ENCODE measurements around the gene NKD2.

The NKD2 gene

DNA sequence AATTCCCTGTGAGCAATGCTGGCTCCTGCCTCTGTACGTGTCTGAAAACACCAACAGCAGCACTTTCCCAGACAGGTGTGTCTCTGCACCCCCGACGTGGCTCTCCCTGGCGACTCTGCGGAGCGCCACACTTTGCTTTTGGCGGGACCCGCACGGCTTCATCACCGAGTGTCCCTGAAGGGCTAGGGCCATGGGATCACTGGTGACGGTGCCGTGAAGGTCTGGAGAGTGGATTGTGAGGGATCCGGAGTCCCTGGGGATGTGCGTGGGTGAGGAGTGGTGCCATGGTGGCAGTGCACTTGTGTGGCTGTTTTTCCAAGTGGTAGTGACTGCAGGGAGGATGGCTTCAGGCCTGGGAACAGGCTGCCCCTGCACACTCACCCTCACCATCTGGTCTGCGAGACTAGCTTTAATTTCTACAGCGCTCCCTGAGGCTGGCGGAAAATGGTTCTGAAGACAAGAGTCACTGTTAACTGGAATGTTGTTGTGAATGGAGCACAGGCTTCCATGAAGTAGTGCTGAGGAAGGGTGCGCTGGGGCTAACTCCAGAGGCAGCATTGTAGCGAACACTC is 3.2 kb downstream of the NKD2 start:
- peaks cover 40% of the 10 kb centered on the region for H3K27me3 Mint-ChIP-seq (ENCODE audit: low read depth, poor library complexity)
- no peaks in the 10 kb centered on the region for H3K36me3 Mint-ChIP-seq (ENCODE audit: low read depth)
- DNase-seq, result peak; percentile 1
- H3K4me3 Mint-ChIP-seq, result no peak overlapping the region
- peaks cover 43% of the 10 kb centered on the region for H3K4me1 Mint-ChIP-seq
- no peaks in the 10 kb centered on the region for H3K9me3 Mint-ChIP-seq
- no peak overlapping the region for H3K27ac Mint-ChIP-seq
- TF ChIP-seq, protein P1, sequence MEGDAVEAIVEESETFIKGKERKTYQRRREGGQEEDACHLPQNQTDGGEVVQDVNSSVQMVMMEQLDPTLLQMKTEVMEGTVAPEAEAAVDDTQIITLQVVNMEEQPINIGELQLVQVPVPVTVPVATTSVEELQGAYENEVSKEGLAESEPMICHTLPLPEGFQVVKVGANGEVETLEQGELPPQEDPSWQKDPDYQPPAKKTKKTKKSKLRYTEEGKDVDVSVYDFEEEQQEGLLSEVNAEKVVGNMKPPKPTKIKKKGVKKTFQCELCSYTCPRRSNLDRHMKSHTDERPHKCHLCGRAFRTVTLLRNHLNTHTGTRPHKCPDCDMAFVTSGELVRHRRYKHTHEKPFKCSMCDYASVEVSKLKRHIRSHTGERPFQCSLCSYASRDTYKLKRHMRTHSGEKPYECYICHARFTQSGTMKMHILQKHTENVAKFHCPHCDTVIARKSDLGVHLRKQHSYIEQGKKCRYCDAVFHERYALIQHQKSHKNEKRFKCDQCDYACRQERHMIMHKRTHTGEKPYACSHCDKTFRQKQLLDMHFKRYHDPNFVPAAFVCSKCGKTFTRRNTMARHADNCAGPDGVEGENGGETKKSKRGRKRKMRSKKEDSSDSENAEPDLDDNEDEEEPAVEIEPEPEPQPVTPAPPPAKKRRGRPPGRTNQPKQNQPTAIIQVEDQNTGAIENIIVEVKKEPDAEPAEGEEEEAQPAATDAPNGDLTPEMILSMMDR (IDR thresholded peaks at IDR 0.05), result no peak

DNA sequence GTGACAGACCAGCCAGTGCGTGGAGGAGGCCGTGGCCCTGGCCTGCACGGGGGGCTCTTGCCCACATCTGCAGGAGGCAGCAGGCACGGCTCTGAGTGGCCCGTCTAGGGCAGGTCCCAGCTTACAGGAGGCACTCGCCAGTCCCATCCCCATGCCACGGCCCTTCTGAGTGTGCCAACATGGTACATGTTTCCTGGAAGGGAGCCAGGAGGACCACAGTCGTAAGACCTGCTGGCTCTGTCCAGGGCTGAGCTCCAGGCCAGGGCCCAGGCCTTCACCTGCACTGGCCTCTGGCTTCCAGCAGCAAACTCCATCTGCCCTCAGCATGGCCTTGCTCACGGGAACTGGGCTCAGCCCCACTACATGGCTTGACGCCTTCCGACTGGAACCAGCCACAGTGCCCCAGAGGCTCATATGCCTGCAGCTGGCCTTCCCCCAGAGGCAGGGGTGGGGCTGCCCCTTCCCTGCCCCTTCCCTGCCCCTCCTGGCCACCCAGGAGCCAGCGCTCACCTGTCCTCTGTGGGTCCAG is 3.8 kb downstream of the NKD2 start:
- TF ChIP-seq, protein P1 (IDR thresholded peaks at IDR 0.05), result no peak

DNA sequence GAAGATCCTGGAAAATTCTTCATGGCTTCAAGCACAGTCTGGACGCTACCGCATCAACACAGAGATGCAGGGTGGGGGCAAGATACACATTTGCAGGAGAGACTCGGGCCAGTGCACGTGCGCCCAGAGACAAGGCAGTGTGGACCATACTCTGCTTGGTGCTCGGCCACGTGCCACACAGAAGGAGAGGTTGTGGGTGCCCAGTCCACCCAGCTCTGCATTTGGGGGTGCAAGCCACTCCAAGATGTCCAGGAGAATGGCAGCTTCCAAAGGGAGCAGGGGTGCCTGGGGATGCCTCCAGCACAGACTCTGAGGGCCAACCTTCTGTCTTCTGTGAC is 4.3 kb downstream of the NKD2 start:
- no peaks in the 10 kb centered on the region for H3K36me3 Mint-ChIP-seq (ENCODE audit: low read depth)
- no peak for DNase-seq
- peaks cover 31% of the 10 kb centered on the region for H3K27me3 Mint-ChIP-seq (ENCODE audit: low read depth, poor library complexity)
- no peak overlapping the region for H3K4me3 Mint-ChIP-seq
- peaks cover 37% of the 10 kb centered on the region for H3K4me1 Mint-ChIP-seq
- H3K9me3 Mint-ChIP-seq, result no peaks in the 10 kb centered on the region
- H3K27ac Mint-ChIP-seq, result no peak overlapping the region
- TF ChIP-seq, protein P1 (IDR thresholded peaks at IDR 0.05), result no peak

More for the DNA sequence above, 3.8 kb downstream of the NKD2 start:
- H3K36me3 Mint-ChIP-seq (ENCODE audit: low read depth), result no peaks in the 10 kb centered on the region
- H3K27me3 Mint-ChIP-seq (ENCODE audit: low read depth, poor library complexity), result peaks cover 36% of the 10 kb centered on the region
- H3K4me3 Mint-ChIP-seq, result no peak overlapping the region
- H3K9me3 Mint-ChIP-seq, result no peaks in the 10 kb centered on the region
- peak; percentile 1 for DNase-seq
- H3K27ac Mint-ChIP-seq, result no peak overlapping the region
- H3K4me1 Mint-ChIP-seq, result peaks cover 42% of the 10 kb centered on the region

DNA sequence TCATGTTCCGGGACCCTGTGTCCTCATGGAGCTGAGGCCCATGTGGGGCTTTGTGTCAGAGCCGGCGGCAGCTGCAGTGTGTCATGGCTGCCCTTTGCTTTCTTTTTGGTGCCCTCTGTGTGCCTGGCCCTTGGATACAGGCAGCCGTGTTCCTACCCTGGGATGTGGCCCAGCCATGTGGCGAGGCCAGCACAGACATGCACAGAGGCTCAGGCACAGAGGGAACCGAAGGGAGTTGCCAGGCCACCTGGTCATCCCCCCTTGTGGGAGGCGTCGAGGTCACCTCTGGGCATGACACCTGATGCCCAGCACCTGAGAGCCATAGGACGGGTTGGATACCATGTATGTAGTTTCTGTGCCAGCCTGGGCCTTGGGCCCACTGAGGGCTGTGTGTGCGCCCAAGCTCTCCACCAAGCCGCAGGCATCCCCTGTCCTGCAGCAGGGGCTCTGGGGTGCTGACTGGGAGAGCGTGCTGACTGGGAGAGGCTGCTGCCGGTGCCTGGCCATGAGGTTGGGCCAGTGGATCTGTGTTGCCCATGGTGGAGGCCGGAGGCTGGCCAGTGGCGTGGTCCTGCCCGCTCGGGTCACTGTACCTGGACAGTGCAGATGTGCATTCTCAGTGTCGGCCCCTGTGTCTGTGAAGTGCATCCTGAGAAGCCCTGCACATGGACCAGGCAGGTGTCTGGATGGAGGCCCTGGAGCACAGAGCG is 4.8 kb downstream of the NKD2 start:
- H3K27me3 Mint-ChIP-seq (ENCODE audit: low read depth, poor library complexity), result peaks cover 27% of the 10 kb centered on the region
- H3K27ac Mint-ChIP-seq, result no peak overlapping the region
- H3K4me1 Mint-ChIP-seq, result peaks cover 34% of the 10 kb centered on the region
- TF ChIP-seq, protein P1 (IDR thresholded peaks at IDR 0.05), result no peak
- no peak for DNase-seq
- H3K4me3 Mint-ChIP-seq, result no peak overlapping the region
- no peaks in the 10 kb centered on the region for H3K9me3 Mint-ChIP-seq
- H3K36me3 Mint-ChIP-seq (ENCODE audit: low read depth), result no peaks in the 10 kb centered on the region

DNA sequence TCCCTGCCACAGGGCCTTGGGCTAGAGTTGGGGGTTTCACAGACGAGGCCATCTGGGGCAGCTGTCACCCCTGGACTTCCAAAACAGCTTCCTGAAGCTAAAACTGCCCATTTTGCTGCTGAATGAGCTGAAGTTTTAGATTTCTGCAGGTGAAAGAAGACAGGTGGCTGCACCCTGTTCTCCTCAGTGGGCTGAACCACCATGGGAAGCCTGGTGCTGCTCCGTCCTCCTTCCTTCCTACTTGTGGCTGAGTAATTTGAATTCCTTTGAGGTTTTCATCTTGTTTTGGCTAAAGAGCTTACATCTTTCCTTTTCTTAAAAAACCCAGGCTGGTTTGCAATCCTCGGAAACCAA is 5.3 kb downstream of the NKD2 start:
- H3K27me3 Mint-ChIP-seq (ENCODE audit: low read depth, poor library complexity), result peaks cover 27% of the 10 kb centered on the region
- H3K4me1 Mint-ChIP-seq, result peaks cover 34% of the 10 kb centered on the region
- no peak overlapping the region for H3K4me3 Mint-ChIP-seq
- H3K36me3 Mint-ChIP-seq (ENCODE audit: low read depth), result no peaks in the 10 kb centered on the region
- DNase-seq, result no peak
- H3K27ac Mint-ChIP-seq, result no peak overlapping the region
- no peaks in the 10 kb centered on the region for H3K9me3 Mint-ChIP-seq
- TF ChIP-seq, protein P1 (IDR thresholded peaks at IDR 0.05), result no peak

DNA sequence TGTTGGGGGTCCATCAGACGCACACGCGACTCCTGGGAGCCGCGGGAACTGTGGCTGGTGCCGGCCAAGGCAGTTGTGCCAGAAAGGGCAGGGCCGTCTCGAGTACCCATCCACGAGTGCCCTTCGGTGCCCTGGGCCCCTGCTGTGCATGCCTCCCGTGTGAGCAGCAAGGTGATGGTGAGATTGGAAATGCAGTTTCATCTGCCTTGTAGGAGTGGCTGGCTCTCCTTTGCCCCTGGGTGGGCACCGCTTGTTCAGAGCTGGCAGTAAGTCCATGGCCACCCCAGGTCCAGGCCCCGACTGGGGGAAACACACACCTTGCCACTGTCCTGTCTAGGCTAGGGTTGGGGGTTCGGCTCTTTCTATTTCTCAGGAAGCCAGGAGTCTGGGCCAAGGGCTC is 5.7 kb downstream of the NKD2 start:
- DNase-seq, result no peak
- Mint-ChIP-seq H3K9me3 (no peaks in the 10 kb centered on the region), H3K27me3 (ENCODE audit: low read depth, poor library complexity) (peaks cover 24% of the 10 kb centered on the region), H3K36me3 (ENCODE audit: low read depth) (no peaks in the 10 kb centered on the region), H3K4me1 (peaks cover 38% of the 10 kb centered on the region), H3K27ac (no peak overlapping the region), H3K4me3 (no peak overlapping the region)
- TF ChIP-seq, protein P1 (IDR thresholded peaks at IDR 0.05), result no peak
